ACC112 (cell line): ENCODE results near the gene NKX2-1.

Source experiments
- H2AFZ ChIP-seq: fragments of 200-600 bp; sonication (generic); one replicate; pipeline ENCODE4 v1.6.0; 2017; ENCODE audit warnings: antibody characterized with exemption, low read length; ENCODE audit not compliant: unreplicated experiment
- H3K27ac ChIP-seq: fragments of 200-600 bp; sonication (generic); 2 replicates; pipeline ENCODE4 v1.5.1; 2014; ENCODE audit warnings: low read depth, mild to moderate bottlenecking, antibody characterized with exemption, low read length, moderate library complexity
- H3K27me3 ChIP-seq: fragments of 200-600 bp; sonication (generic); 2 replicates; pipeline ENCODE4 v1.6.1; 2014; ENCODE audit warnings: mild to moderate bottlenecking, antibody characterized with exemption, low read length, moderate library complexity, mixed read lengths; ENCODE audit not compliant: insufficient read depth
- H3K36me3 ChIP-seq: fragments of 200-600 bp; sonication (generic); 2 replicates; pipeline ENCODE4 v1.6.1; 2016; ENCODE audit warnings: mild to moderate bottlenecking, antibody characterized with exemption, low read length, moderate library complexity, mixed read lengths; ENCODE audit not compliant: insufficient read depth
- H3K4me1 ChIP-seq: fragments of 200-600 bp; sonication (generic); one replicate; pipeline ENCODE4 v1.6.1; 2016; ENCODE audit warnings: low read length, mixed read lengths; ENCODE audit not compliant: insufficient read depth, unreplicated experiment, control insufficient read depth
- H3K4me3 ChIP-seq: fragments of 200-600 bp; sonication (generic); 2 replicates; pipeline ENCODE4 v1.5.1; 2014; ENCODE audit warnings: mild to moderate bottlenecking, low read depth, low read length
- H3K79me2 ChIP-seq: fragments of 200-600 bp; sonication (generic); one replicate; pipeline ENCODE4 v1.6.0; 2016; ENCODE audit warnings: low read length; ENCODE audit not compliant: control insufficient read depth, unreplicated experiment, insufficient read depth

The NKX2-1 gene

GRCh38 chr14:36503771-36504741 is 16.0 kb downstream of the NKX2-1 start:
- Histone ChIP-seq H3K27ac (no peak overlapping the region), H3K4me1 (no peaks in the 10 kb centered on the region), H3K27me3 (peaks cover 100% of the 10 kb centered on the region), H2AFZ (no peak overlapping the region), H3K36me3 (no peaks in the 10 kb centered on the region), H3K4me3 (no peak overlapping the region), H3K79me2 (no peaks in the 10 kb centered on the region)

GRCh38 chr14:36502558-36503508 is 17.2 kb downstream of the NKX2-1 start:
- H2AFZ ChIP-seq = no peak overlapping the region
- H3K79me2 ChIP-seq = no peaks in the 10 kb centered on the region
- peaks cover 98% of the 10 kb centered on the region for H3K27me3 ChIP-seq
- no peaks in the 10 kb centered on the region for H3K36me3 ChIP-seq
- H3K4me1 ChIP-seq = no peaks in the 10 kb centered on the region
- no peak overlapping the region for H3K4me3 ChIP-seq
- H3K27ac ChIP-seq = no peak overlapping the region

GRCh38 chr14:36498938-36499337 is 21.1 kb downstream of the NKX2-1 start:
- Histone ChIP-seq H3K36me3 (no peaks in the 10 kb centered on the region), H3K79me2 (no peaks in the 10 kb centered on the region), H3K4me3 (no peak overlapping the region), H3K4me1 (no peaks in the 10 kb centered on the region), H3K27ac (no peak overlapping the region), H3K27me3 (peaks cover 98% of the 10 kb centered on the region), H2AFZ (no peak overlapping the region)

GRCh38 chr14:36496346-36496745 is 23.7 kb downstream of the NKX2-1 start:
- Histone ChIP-seq H3K4me3 (no peak overlapping the region), H3K79me2 (no peaks in the 10 kb centered on the region), H3K4me1 (no peaks in the 10 kb centered on the region), H3K27ac (no peak overlapping the region), H3K27me3 (peaks cover 98% of the 10 kb centered on the region), H3K36me3 (no peaks in the 10 kb centered on the region), H2AFZ (no peak overlapping the region)

GRCh38 chr14:36495666-36496065 is 24.4 kb downstream of the NKX2-1 start:
- peaks cover 98% of the 10 kb centered on the region for H3K27me3 ChIP-seq
- H3K4me1 ChIP-seq = no peaks in the 10 kb centered on the region
- no peak overlapping the region for H3K4me3 ChIP-seq
- H3K27ac ChIP-seq = no peak overlapping the region
- no peak overlapping the region for H2AFZ ChIP-seq
- no peaks in the 10 kb centered on the region for H3K79me2 ChIP-seq
- H3K36me3 ChIP-seq = no peaks in the 10 kb centered on the region

GRCh38 chr14:36493761-36494160 is 26.3 kb downstream of the NKX2-1 start:
- H3K4me1 ChIP-seq = no peaks in the 10 kb centered on the region
- peaks cover 96% of the 10 kb centered on the region for H3K27me3 ChIP-seq
- no peaks in the 10 kb centered on the region for H3K79me2 ChIP-seq
- H2AFZ ChIP-seq = no peak overlapping the region
- no peak overlapping the region for H3K27ac ChIP-seq
- H3K4me3 ChIP-seq = no peak overlapping the region
- no peaks in the 10 kb centered on the region for H3K36me3 ChIP-seq

- H3K27ac ChIP-seq = no peak overlapping the region
- H3K4me3 ChIP-seq = no peak overlapping the region
- H3K79me2 ChIP-seq = no peaks in the 10 kb centered on the region
- H2AFZ ChIP-seq = no peak overlapping the region
- peaks cover 79% of the 10 kb centered on the region for H3K27me3 ChIP-seq
- H3K36me3 ChIP-seq = no peaks in the 10 kb centered on the region
- no peaks in the 10 kb centered on the region for H3K4me1 ChIP-seq
Observed at GRCh38 chr14:36485773-36486172, 34.3 kb downstream of the NKX2-1 start.

GRCh38 chr14:36479344-36479743 is 40.7 kb downstream of the NKX2-1 start:
- no peak overlapping the region for H2AFZ ChIP-seq
- H3K36me3 ChIP-seq = no peaks in the 10 kb centered on the region
- peaks cover 52% of the 10 kb centered on the region for H3K27me3 ChIP-seq
- H3K4me3 ChIP-seq = no peak overlapping the region
- H3K27ac ChIP-seq = no peak overlapping the region
- H3K4me1 ChIP-seq = no peaks in the 10 kb centered on the region
- H3K79me2 ChIP-seq = no peaks in the 10 kb centered on the region

- no peak overlapping the region for H3K27ac ChIP-seq
- no peak overlapping the region for H3K4me3 ChIP-seq
- H3K36me3 ChIP-seq = no peaks in the 10 kb centered on the region
- no peaks in the 10 kb centered on the region for H3K79me2 ChIP-seq
- peaks cover 46% of the 10 kb centered on the region for H3K27me3 ChIP-seq
- H2AFZ ChIP-seq = no peak overlapping the region
- no peaks in the 10 kb centered on the region for H3K4me1 ChIP-seq
Observed at GRCh38 chr14:36478782-36479181, 41.2 kb downstream of the NKX2-1 start.

- H2AFZ ChIP-seq = no peak overlapping the region
- H3K36me3 ChIP-seq = no peaks in the 10 kb centered on the region
- no peaks in the 10 kb centered on the region for H3K79me2 ChIP-seq
- H3K27ac ChIP-seq = no peak overlapping the region
- H3K27me3 ChIP-seq = peaks cover 42% of the 10 kb centered on the region
- H3K4me1 ChIP-seq = no peaks in the 10 kb centered on the region
- H3K4me3 ChIP-seq = no peak overlapping the region
Observed at GRCh38 chr14:36477266-36477665, 42.8 kb downstream of the NKX2-1 start.
